Fibroblast of gingiva (primary cell): Measurements from ENCODE around the gene DGKI.

Source experiments
- DNase-seq: peaks from one replicate; pipeline ENCODE4 v3.0.0-alpha.2; 2011; ENCODE audit warnings: low read depth

Gene DGKI

GRCh38 chr7:137789215-137789882 is 57.4 kb downstream of the DGKI start:
- peak; percentile 37 for DNase-seq

GRCh38 chr7:137787301-137787976 is 59.3 kb downstream of the DGKI start:
- DNase-seq: no peak

- no peak for DNase-seq
These were observed 68.3 kb downstream of the DGKI start for GRCh38 chr7:137778511-137778910.

- no peak for DNase-seq
These were observed 72.0 kb downstream of the DGKI start for GRCh38 chr7:137774793-137775201.

GRCh38 chr7:137772748-137773147 is 74.0 kb downstream of the DGKI start:
- peak; percentile 73 for DNase-seq

GRCh38 chr7:137772316-137772715 is 74.5 kb downstream of the DGKI start:
- DNase-seq: peak; percentile 21

- DNase-seq: peak; percentile 43
These were observed 75.1 kb downstream of the DGKI start for GRCh38 chr7:137771679-137772078.

GRCh38 chr7:137771273-137771672 is 75.5 kb downstream of the DGKI start:
- peak; percentile 31 for DNase-seq

- DNase-seq: peak; percentile 29
These were observed 78.4 kb downstream of the DGKI start for GRCh38 chr7:137768366-137768765.

- no peak for DNase-seq
These were observed 84.4 kb downstream of the DGKI start for GRCh38 chr7:137762334-137762733.

- DNase-seq: no peak
These were observed 86.7 kb downstream of the DGKI start for GRCh38 chr7:137760111-137760510.

- no peak for DNase-seq
These were observed 89.4 kb downstream of the DGKI start for GRCh38 chr7:137757146-137757925.

GRCh38 chr7:137755846-137756651 is 90.7 kb downstream of the DGKI start:
- DNase-seq: no peak

- no peak for DNase-seq
These were observed 91.3 kb downstream of the DGKI start for GRCh38 chr7:137755427-137755826.

- DNase-seq: no peak
These were observed 92.6 kb downstream of the DGKI start for GRCh38 chr7:137753948-137754851.

GRCh38 chr7:137753575-137753947 is 93.2 kb downstream of the DGKI start:
- DNase-seq: no peak

GRCh38 chr7:137753067-137753466 is 93.7 kb downstream of the DGKI start:
- DNase-seq: no peak

GRCh38 chr7:137751361-137752009 is 95.3 kb downstream of the DGKI start:
- DNase-seq: no peak

- no peak for DNase-seq
These were observed 99.3 kb downstream of the DGKI start for GRCh38 chr7:137747359-137748031.

GRCh38 chr7:137743021-137743420 is 103.8 kb downstream of the DGKI start:
- DNase-seq: no peak
